ENCODE measurements around the gene SMPD3. TPM values are rescaled to one million over a fixed set of nuclear protein-coding genes. Genes with fewer than 3 reads are reported as not detected.

SMPD3 gene
- total RNA-seq, 1 donor from 2014 or later, result 5.6 TPM

DNA sequence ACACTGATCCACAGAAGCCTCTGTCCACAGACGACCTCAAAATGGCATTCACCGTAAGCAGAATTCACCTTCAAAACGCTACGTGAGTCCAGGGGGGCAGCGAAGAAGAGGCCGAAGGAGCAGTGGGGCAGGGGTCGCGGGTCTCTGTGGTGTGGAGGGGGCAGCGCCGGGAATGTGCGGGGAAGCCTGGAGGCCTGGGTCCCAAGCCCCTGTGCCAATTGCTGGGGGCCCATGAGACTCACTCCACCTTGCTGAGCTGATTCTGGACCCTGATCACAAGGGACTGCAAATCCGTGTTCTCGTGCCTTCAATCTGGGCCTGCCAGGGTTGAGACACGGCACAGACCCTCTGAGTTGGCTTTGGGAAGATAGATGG, 43.3 kb upstream of the SMPD3 start:
- TF ChIP-seq, protein P1, sequence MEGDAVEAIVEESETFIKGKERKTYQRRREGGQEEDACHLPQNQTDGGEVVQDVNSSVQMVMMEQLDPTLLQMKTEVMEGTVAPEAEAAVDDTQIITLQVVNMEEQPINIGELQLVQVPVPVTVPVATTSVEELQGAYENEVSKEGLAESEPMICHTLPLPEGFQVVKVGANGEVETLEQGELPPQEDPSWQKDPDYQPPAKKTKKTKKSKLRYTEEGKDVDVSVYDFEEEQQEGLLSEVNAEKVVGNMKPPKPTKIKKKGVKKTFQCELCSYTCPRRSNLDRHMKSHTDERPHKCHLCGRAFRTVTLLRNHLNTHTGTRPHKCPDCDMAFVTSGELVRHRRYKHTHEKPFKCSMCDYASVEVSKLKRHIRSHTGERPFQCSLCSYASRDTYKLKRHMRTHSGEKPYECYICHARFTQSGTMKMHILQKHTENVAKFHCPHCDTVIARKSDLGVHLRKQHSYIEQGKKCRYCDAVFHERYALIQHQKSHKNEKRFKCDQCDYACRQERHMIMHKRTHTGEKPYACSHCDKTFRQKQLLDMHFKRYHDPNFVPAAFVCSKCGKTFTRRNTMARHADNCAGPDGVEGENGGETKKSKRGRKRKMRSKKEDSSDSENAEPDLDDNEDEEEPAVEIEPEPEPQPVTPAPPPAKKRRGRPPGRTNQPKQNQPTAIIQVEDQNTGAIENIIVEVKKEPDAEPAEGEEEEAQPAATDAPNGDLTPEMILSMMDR (IDR thresholded peaks at IDR 0.05), result no peak
- no peaks in the 10 kb centered on the region for H3K9me3 ChIP-seq
- no peak for DNase-seq
- H3K36me3 ChIP-seq, result no peaks in the 10 kb centered on the region
- H3K4me1 ChIP-seq, result peaks cover 2% of the 10 kb centered on the region
- no peak overlapping the region for H3K4me3 ChIP-seq
- H3K27ac ChIP-seq, result no peak overlapping the region
- intact Hi-C loops (cut with DNase I), result no loop called here
- no peak for ATAC-seq
- H3K27me3 ChIP-seq, result no peaks in the 10 kb centered on the region

DNA sequence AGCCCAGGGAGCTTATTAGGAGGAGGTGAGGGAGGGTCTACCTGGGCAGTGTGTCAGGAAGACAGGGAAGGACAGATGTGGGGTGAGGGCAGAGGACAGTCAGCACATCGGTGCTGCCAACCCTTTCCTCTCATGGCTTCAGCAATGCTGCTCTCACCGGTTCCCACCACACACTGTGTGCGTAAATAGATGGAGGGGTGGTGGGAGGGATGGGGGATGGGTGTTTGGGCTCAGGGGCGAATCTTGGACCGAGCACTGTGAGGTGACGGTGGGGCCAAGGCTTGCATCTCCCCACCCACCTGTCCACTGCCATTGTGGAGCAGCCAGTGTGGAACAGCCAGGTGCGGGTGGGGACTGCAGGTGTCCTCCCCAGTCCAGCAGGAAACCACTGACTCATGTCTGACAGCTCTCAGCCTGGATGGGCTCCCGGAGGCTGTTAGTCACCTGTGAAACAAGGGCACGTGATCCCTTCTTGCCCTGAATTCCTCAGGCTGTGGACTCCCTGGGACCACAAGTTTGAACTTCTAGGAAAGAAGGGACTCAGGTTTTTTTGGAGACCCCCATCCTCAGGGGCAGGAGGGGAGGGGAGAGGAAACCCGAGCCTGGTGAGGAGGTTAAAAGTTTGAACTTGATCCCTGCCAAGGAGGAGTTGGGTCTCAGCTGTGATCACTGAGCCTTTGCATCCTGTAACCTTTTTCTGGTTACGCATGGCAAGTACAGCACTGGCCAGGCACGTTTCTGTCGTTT, 42.7 kb upstream of the SMPD3 start:
- intact Hi-C loops (cut with DNase I), result no loop called here
- ATAC-seq, result peak; percentile 83
- no peak overlapping the region for H3K27ac ChIP-seq

DNA sequence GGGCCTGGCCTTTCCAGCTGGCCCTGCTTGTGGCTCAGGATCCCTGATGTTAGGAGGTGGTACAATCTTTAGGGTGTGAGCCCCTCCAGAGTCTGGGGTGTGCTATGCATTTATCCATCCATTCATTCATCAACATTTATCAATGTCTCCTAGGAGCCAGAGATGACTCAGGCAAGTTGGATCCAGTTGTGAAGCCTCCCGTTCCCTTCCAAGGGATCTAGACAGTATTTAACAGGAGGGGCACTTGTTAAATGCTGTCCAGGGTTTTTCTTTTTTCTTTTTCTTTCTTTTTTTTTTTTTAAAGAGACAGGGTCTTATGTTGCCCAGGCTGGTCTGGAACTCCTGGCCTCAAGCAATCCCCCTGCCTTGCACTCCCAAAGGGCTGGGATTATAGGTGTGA, 42.0 kb upstream of the SMPD3 start:
- DNase-seq, result no peak
- no peak for ATAC-seq
- intact Hi-C loops (cut with DNase I), result no loop called here
- Histone ChIP-seq H3K27ac (no peak overlapping the region), H3K27me3 (no peaks in the 10 kb centered on the region), H3K9me3 (no peaks in the 10 kb centered on the region), H3K4me1 (peaks cover 5% of the 10 kb centered on the region), H3K36me3 (no peaks in the 10 kb centered on the region), H3K4me3 (no peak overlapping the region)
- TF ChIP-seq, protein P1 (IDR thresholded peaks at IDR 0.05), result no peak

More for the DNA sequence above, 42.7 kb upstream of the SMPD3 start:
- Histone ChIP-seq H3K4me1 (peaks cover 5% of the 10 kb centered on the region), H3K27me3 (no peaks in the 10 kb centered on the region), H3K4me3 (no peak overlapping the region), H3K36me3 (no peaks in the 10 kb centered on the region), H3K9me3 (no peaks in the 10 kb centered on the region)
- TF ChIP-seq, protein P1 (IDR thresholded peaks at IDR 0.05), result no peak
- DNase-seq, result peak; percentile 70

DNA sequence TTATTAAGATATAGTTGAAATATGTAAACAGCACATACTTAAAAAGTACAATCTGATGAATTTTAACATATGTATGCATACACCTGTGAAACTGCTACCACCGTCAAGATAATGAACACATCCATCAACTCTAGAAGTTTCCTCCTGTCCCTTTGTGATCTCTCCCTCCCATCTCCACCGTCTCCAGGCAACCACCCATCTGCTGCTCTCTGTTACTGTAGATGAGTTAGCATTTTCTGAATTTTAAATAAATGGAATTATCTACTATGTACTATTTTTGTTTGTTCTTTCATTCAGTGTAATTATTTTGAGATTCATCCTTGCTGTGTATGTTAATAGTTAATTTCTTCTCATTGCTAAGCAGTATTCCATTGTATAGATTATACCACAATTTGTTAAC, 40.2 kb upstream of the SMPD3 start:
- no peak overlapping the region for H3K4me3 ChIP-seq
- ATAC-seq (no peak), DNase-seq (no peak)
- no peaks in the 10 kb centered on the region for H3K36me3 ChIP-seq
- no peaks in the 10 kb centered on the region for H3K27me3 ChIP-seq
- TF ChIP-seq, protein P1 (IDR thresholded peaks at IDR 0.05), result no peak
- no peak overlapping the region for H3K27ac ChIP-seq
- peaks cover 5% of the 10 kb centered on the region for H3K4me1 ChIP-seq
- H3K9me3 ChIP-seq, result no peaks in the 10 kb centered on the region
- intact Hi-C loops (cut with DNase I), result no loop called here

DNA sequence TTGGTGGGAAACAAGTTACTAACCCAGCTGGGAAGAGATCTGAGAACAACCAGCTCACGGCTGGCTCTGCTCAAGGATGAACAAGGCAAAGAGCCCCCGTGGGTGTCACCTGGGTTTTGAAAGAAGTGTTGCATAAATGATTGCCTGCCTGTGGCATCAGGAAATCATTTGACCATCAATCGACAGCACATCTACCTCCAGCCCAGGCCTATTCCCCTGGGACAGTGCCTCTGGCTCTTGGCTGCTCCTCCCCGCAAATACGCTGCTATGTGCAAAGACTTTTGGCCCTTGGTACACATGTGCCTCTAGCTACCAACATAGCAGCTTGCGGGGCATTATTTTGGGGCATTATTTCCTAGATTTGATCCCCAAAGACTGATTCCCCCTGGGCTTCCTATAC, 39.4 kb upstream of the SMPD3 start:
- DNase-seq, result no peak
- ATAC-seq, result no peak
- Histone ChIP-seq H3K27me3 (no peaks in the 10 kb centered on the region), H3K36me3 (no peaks in the 10 kb centered on the region), H3K4me3 (no peak overlapping the region), H3K27ac (no peak overlapping the region), H3K9me3 (no peaks in the 10 kb centered on the region), H3K4me1 (peaks cover 5% of the 10 kb centered on the region)
- TF ChIP-seq, protein P1 (IDR thresholded peaks at IDR 0.05), result no peak
- intact Hi-C loops (cut with DNase I), result no loop called here

DNA sequence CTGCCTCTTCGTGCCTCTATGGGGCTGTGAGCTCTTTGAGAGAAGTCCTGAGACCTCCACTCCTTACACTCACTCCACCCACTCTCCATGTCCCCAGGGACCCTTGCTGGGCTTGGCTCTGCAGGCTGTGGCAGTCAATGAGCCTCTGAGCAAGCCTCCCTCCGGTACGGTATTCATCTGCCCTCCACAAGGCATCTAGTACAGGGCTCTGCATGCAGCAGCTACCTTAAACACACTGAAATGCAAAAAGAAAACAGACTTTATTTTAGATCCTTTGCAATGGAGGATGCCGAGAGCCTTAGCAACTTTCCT, 38.9 kb upstream of the SMPD3 start:
- Histone ChIP-seq H3K27ac (no peak overlapping the region), H3K27me3 (no peaks in the 10 kb centered on the region), H3K9me3 (no peaks in the 10 kb centered on the region), H3K4me3 (no peak overlapping the region), H3K36me3 (no peaks in the 10 kb centered on the region), H3K4me1 (peaks cover 5% of the 10 kb centered on the region)
- no peak for DNase-seq
- TF ChIP-seq, protein P1 (IDR thresholded peaks at IDR 0.05), result no peak
- intact Hi-C loops (cut with DNase I), result no loop called here
- ATAC-seq, result no peak
